ENCODE measurements around the gene PKNOX1. TPM values are rescaled to one million over a fixed set of nuclear protein-coding genes. Genes with fewer than 3 reads are reported as not detected.

The PKNOX1 gene
- total and polyA plus RNA-seq, 2 experiments from 2014 or later = 29.9 to 76.7 TPM

DNA sequence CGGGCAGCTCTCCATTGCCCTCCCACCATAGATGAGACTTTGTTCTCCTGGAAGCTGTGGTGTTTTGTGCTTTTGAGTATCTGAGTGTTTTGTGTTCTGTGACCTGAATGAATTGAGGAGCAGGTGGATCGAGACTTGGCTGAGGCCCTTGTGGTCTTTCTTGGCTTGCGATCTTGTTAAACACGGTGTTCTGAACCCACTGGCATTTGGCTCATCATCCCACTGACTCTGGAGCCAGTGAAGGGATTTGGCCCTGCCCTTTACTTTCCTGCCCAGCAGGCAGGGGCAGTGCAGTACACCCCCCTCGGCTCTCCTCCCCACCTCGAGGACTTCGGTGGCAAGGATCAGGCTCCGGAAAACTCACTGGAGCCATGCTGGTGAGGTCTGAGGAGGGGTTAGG is 30.6 kb downstream of the PKNOX1 start (continued):
- TF ChIP-seq, protein P1, sequence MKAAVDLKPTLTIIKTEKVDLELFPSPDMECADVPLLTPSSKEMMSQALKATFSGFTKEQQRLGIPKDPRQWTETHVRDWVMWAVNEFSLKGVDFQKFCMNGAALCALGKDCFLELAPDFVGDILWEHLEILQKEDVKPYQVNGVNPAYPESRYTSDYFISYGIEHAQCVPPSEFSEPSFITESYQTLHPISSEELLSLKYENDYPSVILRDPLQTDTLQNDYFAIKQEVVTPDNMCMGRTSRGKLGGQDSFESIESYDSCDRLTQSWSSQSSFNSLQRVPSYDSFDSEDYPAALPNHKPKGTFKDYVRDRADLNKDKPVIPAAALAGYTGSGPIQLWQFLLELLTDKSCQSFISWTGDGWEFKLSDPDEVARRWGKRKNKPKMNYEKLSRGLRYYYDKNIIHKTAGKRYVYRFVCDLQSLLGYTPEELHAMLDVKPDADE (IDR thresholded peaks at IDR 0.05) = no peak
- TF ChIP-seq JUNB (IDR thresholded peaks at IDR 0.05; ENCODE audit: unreplicated experiment) = no peak
- TF ChIP-seq EZH2 (IDR thresholded peaks at IDR 0.05; ENCODE audit: low read depth, unreplicated experiment) = no peak
- no peak for TF ChIP-seq POLR2AphosphoS5 (IDR thresholded peaks at IDR 0.05; ENCODE audit: low read depth)
- TF ChIP-seq REST (IDR thresholded peaks at IDR 0.05; ENCODE audit: unreplicated experiment) = no peak

- Mint-ChIP-seq H3K27ac (no peak overlapping the region), H3K36me3 (ENCODE audit: low read depth) (peaks cover 53% of the 10 kb centered on the region), H3K9me3 (peaks cover 14% of the 10 kb centered on the region), H3K27me3 (ENCODE audit: insufficient read depth, low read depth, poor library complexity) (peaks cover 3% of the 10 kb centered on the region), H3K4me1 (peaks cover 20% of the 10 kb centered on the region), H3K4me3 (no peak overlapping the region)
- Histone ChIP-seq H3K4me2 (no peak overlapping the region), H3K4me1 (ENCODE audit: insufficient read depth) (peaks cover 11% of the 10 kb centered on the region), H3K27ac (ENCODE audit: low read depth) (no peak overlapping the region), H3K79me2 (replicated peaks; ENCODE audit: insufficient read depth) (no peaks in the 10 kb centered on the region), H3K4me3 (no peak overlapping the region), H3K9me2 (ENCODE audit: insufficient read depth) (no peaks in the 10 kb centered on the region), H4K20me1 (replicated peaks; ENCODE audit: insufficient read depth) (no peaks in the 10 kb centered on the region), H3F3A (replicated peaks; ENCODE audit: low read depth) (peaks cover 9% of the 10 kb centered on the region; the same call in 1 of the 2 replicates), H3K36me3 (ENCODE audit: insufficient read depth) (peaks cover 12% of the 10 kb centered on the region), H2AFZ (no peak overlapping the region), H3K27me3 (ENCODE audit: insufficient read depth) (no peaks in the 10 kb centered on the region)
- ATAC-seq = no peak
- no peak for TF ChIP-seq NANOG (IDR thresholded peaks at IDR 0.05; ENCODE audit: borderline replicate concordance)
- TF ChIP-seq CTCF (conservative IDR thresholded peaks at IDR 0.05; ENCODE audit: low read depth in 2 of 2) = no peak
- no peak for TF ChIP-seq ZNF331 (CRISPR knock-in tag; IDR thresholded peaks at IDR 0.05; ENCODE audit: low read depth)
- TF ChIP-seq EZH2phosphoT487 (IDR thresholded peaks at IDR 0.05; ENCODE audit: unreplicated experiment) = no peak
- TF ChIP-seq, protein P2, sequence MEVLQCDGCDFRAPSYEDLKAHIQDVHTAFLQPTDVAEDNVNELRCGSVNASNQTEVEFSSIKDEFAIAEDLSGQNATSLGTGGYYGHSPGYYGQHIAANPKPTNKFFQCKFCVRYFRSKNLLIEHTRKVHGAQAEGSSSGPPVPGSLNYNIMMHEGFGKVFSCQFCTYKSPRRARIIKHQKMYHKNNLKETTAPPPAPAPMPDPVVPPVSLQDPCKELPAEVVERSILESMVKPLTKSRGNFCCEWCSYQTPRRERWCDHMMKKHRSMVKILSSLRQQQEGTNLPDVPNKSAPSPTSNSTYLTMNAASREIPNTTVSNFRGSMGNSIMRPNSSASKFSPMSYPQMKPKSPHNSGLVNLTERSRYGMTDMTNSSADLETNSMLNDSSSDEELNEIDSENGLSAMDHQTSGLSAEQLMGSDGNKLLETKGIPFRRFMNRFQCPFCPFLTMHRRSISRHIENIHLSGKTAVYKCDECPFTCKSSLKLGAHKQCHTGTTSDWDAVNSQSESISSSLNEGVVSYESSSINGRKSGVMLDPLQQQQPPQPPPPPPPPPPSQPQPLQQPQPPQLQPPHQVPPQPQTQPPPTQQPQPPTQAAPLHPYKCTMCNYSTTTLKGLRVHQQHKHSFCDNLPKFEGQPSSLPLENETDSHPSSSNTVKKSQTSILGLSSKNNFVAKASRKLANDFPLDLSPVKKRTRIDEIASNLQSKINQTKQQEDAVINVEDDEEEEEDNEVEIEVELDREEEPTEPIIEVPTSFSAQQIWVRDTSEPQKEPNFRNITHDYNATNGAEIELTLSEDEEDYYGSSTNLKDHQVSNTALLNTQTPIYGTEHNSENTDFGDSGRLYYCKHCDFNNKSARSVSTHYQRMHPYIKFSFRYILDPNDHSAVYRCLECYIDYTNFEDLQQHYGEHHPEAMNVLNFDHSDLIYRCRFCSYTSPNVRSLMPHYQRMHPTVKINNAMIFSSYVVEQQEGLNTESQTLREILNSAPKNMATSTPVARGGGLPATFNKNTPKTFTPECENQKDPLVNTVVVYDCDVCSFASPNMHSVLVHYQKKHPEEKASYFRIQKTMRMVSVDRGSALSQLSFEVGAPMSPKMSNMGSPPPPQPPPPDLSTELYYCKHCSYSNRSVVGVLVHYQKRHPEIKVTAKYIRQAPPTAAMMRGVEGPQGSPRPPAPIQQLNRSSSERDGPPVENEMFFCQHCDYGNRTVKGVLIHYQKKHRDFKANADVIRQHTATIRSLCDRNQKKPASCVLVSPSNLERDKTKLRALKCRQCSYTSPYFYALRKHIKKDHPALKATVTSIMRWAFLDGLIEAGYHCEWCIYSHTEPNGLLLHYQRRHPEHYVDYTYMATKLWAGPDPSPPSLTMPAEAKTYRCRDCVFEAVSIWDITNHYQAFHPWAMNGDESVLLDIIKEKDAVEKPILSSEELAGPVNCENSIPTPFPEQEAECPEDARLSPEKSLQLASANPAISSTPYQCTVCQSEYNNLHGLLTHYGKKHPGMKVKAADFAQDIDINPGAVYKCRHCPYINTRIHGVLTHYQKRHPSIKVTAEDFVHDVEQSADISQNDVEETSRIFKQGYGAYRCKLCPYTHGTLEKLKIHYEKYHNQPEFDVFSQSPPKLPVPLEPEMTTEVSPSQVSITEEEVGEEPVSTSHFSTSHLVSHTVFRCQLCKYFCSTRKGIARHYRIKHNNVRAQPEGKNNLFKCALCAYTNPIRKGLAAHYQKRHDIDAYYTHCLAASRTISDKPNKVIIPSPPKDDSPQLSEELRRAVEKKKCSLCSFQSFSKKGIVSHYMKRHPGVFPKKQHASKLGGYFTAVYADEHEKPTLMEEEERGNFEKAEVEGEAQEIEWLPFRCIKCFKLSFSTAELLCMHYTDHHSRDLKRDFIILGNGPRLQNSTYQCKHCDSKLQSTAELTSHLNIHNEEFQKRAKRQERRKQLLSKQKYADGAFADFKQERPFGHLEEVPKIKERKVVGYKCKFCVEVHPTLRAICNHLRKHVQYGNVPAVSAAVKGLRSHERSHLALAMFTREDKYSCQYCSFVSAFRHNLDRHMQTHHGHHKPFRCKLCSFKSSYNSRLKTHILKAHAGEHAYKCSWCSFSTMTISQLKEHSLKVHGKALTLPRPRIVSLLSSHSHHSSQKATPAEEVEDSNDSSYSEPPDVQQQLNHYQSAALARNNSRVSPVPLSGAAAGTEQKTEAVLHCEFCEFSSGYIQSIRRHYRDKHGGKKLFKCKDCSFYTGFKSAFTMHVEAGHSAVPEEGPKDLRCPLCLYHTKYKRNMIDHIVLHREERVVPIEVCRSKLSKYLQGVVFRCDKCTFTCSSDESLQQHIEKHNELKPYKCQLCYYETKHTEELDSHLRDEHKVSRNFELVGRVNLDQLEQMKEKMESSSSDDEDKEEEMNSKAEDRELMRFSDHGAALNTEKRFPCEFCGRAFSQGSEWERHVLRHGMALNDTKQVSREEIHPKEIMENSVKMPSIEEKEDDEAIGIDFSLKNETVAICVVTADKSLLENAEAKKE (CRISPR knock-in tag; IDR thresholded peaks at IDR 0.05) = no peak
- no peak for DNase-seq (ENCODE audit: low spot score)
These were observed 31.3 kb downstream of the PKNOX1 start for GRCh38 chr21:43005635-43006034.

Data from GM23338 (cell line).